Measurements from ENCODE around the gene NAAA. TPM values are rescaled to one million over a fixed set of nuclear protein-coding genes. Genes with fewer than 3 reads are reported as not detected.

NAAA gene
- total RNA-seq, 2 experiments from 2014 or later = 15.3 to 21.5 TPM

DNA sequence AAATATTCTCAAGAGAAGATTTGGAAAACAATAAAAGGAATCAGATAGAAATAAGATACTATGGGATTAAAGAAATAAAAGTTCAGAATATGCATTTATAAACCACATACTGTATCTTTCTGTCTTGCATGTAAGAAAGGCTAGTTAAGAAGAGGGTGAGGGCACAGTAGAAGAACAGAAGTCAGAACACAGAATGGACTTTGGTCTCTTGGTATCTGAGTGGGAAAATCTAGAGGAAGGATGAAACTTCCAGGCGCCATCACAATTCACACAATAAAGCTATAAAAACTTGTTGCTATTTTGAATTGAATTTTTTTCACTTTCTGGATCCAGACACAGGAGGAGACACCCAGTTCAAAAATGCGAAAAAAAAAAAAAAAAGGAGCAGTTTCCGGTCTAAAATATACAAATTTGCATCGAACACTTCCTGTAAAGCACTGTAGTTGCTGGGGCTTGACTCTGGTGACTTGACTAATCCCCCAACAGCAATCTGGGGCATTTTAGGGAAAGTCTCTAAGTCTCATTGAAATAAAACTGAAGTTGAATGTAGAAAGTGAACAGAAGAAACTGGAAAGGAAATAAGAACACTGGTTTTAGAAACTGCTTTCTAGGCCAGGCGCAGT, 8.1 kb upstream of the NAAA start:
- Histone ChIP-seq H4K20me1 (ENCODE audit: insufficient read depth, low read length) (no peaks in the 10 kb centered on the region), H3K79me2 (ENCODE audit: insufficient read depth, low read depth, low read length) (no peaks in the 10 kb centered on the region), H3K36me3 (ENCODE audit: insufficient read depth, low read length) (peaks cover 77% of the 10 kb centered on the region), H3K4me3 (ENCODE audit: low read depth, low read length, poor library complexity, severe bottlenecking) (no peak overlapping the region), H3K27ac (ENCODE audit: low read depth, low read length, poor library complexity, severe bottlenecking) (no peak overlapping the region), H2AFZ (ENCODE audit: low read length) (no peak overlapping the region), H3K9me2 (ENCODE audit: insufficient read depth, low read length) (no peaks in the 10 kb centered on the region), H3K4me1 (ENCODE audit: insufficient read depth, low read length, poor library complexity, severe bottlenecking) (peaks cover 10% of the 10 kb centered on the region), H3K9me3 (ENCODE audit: low read length) (no peaks in the 10 kb centered on the region), H3K4me2 (ENCODE audit: low read length) (peak overlapping the region; percentile 16; the same call in 1 of the 2 replicates)
- TF ChIP-seq, protein P1, sequence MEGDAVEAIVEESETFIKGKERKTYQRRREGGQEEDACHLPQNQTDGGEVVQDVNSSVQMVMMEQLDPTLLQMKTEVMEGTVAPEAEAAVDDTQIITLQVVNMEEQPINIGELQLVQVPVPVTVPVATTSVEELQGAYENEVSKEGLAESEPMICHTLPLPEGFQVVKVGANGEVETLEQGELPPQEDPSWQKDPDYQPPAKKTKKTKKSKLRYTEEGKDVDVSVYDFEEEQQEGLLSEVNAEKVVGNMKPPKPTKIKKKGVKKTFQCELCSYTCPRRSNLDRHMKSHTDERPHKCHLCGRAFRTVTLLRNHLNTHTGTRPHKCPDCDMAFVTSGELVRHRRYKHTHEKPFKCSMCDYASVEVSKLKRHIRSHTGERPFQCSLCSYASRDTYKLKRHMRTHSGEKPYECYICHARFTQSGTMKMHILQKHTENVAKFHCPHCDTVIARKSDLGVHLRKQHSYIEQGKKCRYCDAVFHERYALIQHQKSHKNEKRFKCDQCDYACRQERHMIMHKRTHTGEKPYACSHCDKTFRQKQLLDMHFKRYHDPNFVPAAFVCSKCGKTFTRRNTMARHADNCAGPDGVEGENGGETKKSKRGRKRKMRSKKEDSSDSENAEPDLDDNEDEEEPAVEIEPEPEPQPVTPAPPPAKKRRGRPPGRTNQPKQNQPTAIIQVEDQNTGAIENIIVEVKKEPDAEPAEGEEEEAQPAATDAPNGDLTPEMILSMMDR (conservative IDR thresholded peaks at IDR 0.05; ENCODE audit: low read length) = no peak
- no peak for TF ChIP-seq EZH2phosphoT487 (IDR thresholded peaks at IDR 0.05; ENCODE audit: borderline replicate concordance, low read depth, low read length)
- CTCF ChIA-PET (ENCODE audit: unreplicated experiment) = no interaction called here
- POLR2A ChIA-PET = interaction anchor here (0.6 to 1.0 kb wide), 4 partner anchors 10 to 275 kb away, joined by 3 to 7 read pairs (median 4); partner anchors contain the start of gene G3BP2
- intact Hi-C loops (cut with micrococcal nuclease; ENCODE audit: unreplicated experiment) = no loop called here
- no TSS peak for BruUV-seq (replicated peaks)
- peak; percentile 57 for DNase-seq (ENCODE audit: low spot score)

DNA sequence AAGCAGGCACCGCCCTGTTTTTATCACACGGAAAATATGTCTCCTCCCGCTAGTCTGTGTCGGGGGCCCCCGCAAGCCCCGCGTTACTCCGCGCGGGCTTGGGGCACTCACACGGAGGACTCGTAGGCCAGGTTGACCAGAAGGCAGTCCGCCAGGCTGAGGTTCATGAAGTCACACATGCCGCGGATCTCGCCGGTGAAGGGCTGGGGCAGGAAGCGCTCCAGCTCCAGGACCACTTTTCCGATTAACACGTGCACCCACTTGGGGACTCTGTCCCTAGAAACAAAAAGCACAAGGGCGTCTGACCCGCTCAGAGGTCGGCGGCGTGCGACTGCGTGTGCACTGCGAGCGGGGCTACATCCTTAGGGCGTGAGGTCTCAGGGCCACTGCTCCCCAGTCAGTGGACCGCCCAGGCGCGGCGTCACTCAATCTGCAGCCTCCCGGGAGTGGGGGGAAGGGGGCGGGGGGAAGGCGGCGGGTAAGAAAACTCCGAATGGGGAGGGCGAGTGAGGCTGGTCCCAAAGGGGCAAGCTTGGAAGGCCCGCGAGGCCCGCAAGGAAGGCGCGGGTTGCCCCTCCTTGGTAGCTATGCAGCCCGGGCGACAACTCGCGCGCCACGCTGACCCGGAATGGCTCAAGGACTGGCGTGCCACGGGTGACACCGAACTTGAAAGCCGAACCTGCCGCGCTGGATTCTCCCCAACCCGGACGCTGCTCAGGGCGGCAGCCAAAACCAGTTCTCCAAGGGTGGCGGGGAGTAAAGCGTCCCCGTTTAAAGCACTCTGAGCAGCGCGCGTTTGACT, 722 bp downstream of the NAAA start:
- peak overlapping the region; percentile 76 for H3K4me3 ChIP-seq (ENCODE audit: low read depth, low read length, poor library complexity, severe bottlenecking)

More for the DNA sequence above, 722 bp downstream of the NAAA start:
- DNase-seq (ENCODE audit: low spot score) = peak; percentile 66
- Histone ChIP-seq H3K79me2 (ENCODE audit: insufficient read depth, low read depth, low read length) (no peaks in the 10 kb centered on the region), H3K9me3 (ENCODE audit: low read length) (no peaks in the 10 kb centered on the region), H3K9me2 (ENCODE audit: insufficient read depth, low read length) (no peaks in the 10 kb centered on the region), H3K27ac (ENCODE audit: low read depth, low read length, poor library complexity, severe bottlenecking) (peak overlapping the region; percentile 41), H3K4me1 (ENCODE audit: insufficient read depth, low read length, poor library complexity, severe bottlenecking) (peaks cover 16% of the 10 kb centered on the region), H3K36me3 (ENCODE audit: insufficient read depth, low read length) (peaks cover 6% of the 10 kb centered on the region; the same call in 1 of the 2 replicates), H2AFZ (ENCODE audit: low read length) (peak overlapping the region; percentile 98), H4K20me1 (ENCODE audit: insufficient read depth, low read length) (no peaks in the 10 kb centered on the region), H3K4me2 (ENCODE audit: low read length) (peak overlapping the region; percentile 98)
- ChIA-PET POLR2A (interaction anchor here (0.7 to 1.1 kb wide), 4 partner anchors 9 to 427 kb away, joined by 3 to 7 read pairs (median 4); partner anchors contain the start of gene SDAD1), CTCF (ENCODE audit: unreplicated experiment) (interaction anchor here (0.6 kb wide), 1 partner anchor 25 kb away, joined by 3 read pairs; no protein-coding TSS in a partner anchor)
- intact Hi-C loops (cut with micrococcal nuclease; ENCODE audit: unreplicated experiment) = loop anchor here (2.0 kb wide), 2 partner anchors 23 to 51 kb away; partner anchors contain the start of gene SDAD1
- TF ChIP-seq, protein P1 (conservative IDR thresholded peaks at IDR 0.05; ENCODE audit: low read length) = no peak
- no peak for TF ChIP-seq EZH2phosphoT487 (IDR thresholded peaks at IDR 0.05; ENCODE audit: borderline replicate concordance, low read depth, low read length)
- BruUV-seq (replicated peaks) = no TSS peak
